GM21526 (cell line): ENCODE results near the gene POU4F1.

ENCODE experiments used
- ATAC-seq: cut with Tn5 transposase; IDR thresholded peaks from one replicate; pipeline ENCODE4 v1.9.1; 2021; ENCODE audit warnings: moderate library complexity; ENCODE audit not compliant: unreplicated experiment, low FRiP score

The POU4F1 gene

DNA sequence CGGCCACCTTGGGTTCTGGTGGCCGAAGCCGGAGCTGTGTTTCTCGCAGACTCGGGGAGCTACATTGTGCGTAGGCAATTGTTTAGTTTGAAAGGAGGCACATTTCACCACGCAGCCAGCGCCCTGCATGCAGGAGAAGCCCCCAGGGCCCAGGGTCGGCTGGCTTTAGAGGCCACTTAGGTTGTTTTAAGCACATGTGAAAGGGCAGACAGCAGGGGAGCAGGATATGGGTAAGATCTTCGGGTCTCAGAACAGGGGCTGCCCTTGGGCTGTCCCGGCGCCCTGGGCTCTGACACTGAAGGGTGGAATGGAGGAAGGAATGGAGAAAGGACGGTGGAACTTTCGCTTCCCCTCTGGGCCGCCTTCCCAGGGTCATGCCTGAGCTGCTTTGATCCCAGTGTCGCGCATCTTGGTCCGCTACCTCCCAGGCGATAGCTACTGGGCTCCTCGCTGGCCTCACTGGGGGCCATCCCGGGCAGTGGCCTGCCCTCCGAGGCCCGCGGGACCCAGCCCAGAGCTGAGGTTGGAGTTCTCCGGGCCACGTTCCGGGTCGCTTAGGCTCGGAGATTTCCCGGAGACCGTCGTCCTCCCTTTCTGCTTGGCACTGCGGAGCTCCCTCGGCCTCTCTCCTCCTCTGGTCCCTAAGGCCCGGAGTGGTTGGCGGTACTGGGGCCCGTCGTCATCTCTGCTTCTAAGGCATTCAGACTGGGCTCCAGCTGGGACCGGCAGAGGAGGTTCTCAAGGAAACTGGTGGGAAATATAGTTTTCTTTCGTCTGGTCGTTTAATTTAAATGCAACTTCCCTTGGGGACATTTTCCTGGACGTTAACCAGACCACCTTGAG lies 4.3 kb upstream of the POU4F1 start:
- no peak for ATAC-seq

DNA sequence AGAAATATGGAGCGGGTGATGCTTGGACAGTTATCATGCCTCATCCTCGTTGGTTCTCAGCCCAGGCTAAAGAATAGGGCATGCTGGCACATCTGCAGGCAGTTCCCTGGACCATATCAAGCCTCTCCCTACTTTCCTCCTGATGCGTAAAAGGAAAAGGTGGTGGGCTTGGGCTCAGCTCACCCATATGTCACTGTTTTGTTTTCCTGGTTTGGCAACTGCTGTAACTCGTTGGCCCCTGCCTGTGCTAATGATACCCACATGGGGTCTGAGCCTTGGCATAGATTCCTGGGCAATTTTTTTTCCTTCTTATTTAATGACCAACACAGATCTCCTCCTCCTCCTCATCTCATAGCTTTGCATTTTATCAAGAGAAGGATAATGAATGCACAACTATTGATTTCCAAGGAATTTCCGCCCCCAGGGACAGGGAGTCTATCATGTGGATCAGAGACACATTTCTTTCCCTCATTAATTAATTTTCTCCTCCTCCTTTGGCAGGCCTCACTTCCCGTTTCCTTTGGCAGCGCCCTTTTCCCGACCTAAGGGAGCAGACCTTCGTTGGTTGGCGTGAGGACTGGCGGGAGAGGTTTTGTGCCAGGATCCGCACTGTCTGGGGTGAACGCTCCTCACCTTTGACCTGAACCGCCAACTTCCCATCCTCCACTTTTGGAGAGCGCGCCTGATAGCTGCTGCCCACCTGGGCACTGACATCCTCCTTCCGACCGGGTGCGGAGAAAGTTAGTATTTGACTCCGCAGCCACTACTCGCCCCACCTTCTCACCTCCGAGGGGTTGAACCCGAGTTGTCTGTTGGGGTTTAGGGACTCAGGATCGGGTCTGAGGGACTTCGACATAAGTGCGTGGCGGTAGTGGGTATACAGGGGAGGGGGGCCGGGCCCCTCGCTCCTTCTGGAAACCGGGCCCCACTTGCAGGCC lies 3.4 kb upstream of the POU4F1 start:
- no peak for ATAC-seq

DNA sequence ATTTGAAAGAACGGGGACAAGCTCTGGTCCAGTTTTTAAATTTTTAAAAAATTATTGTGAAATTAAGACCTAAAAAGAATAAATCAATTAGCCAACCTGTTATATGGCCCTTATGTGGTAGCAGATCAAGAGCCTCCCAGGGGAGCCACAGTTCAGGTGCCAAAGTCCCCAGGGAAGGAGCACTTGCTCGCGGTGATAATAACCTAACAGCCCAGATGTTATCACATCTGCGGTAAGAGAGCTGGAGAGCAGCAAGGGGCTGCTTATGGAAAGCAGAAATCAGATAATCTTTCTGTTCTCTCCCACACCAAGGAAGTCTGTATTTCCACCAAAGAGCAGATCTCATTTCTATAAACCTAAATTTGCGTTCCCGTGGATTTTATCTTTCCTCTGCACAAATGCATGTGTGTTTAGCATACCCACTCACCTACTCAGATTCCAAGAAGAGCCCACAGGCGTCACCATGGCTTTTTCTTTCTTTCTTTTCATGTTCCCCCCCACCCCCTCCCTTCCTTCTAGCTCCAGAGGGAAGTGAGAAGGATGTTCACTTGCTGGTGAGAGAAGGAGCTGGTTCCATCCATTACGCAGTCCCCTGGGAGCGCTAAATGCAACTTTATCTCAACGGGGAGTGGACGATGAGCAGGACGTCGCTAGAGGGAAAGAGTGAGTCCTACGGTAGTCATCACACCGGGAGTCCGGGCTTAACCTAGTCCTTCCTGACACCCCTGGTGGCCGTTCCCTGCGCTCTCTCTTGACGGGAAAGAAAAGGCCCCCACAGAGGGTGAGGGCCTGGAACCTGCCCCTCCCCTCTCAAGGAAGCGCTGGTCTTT lies 1.6 kb upstream of the POU4F1 start:
- ATAC-seq = no peak

DNA sequence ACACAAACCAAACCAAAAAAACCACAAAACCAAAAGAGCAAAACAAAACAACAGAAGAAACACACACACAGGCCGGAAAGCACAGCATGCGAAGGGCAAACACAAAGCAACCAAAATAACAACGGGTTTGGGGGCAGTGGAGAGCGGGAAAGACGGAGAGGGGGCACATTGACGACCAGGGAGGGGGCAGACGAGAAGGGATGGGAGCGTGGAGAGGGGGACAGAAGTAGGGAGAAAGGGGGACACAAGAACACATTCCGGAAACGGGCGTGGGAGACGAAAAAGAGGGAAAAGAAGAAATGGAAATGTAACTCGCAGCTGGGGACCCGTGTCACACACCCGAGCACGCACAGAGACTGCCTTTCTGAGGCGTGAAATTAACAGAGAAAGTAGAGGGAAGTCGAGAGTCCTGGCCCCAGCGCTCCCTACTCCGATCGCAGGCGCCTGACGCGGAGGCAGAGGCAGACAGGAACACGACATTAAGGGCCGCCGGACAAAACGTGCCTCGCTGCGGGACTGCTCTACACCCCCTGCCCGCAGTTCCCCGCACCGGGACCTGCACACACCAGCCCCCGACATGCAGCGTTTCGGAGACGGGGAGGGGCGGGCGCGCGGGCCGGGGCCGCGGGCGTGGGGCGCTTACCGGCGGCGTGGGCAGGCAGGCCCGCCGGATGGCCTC lies 652 bp downstream of the POU4F1 start:
- peak; percentile 23 for ATAC-seq

DNA sequence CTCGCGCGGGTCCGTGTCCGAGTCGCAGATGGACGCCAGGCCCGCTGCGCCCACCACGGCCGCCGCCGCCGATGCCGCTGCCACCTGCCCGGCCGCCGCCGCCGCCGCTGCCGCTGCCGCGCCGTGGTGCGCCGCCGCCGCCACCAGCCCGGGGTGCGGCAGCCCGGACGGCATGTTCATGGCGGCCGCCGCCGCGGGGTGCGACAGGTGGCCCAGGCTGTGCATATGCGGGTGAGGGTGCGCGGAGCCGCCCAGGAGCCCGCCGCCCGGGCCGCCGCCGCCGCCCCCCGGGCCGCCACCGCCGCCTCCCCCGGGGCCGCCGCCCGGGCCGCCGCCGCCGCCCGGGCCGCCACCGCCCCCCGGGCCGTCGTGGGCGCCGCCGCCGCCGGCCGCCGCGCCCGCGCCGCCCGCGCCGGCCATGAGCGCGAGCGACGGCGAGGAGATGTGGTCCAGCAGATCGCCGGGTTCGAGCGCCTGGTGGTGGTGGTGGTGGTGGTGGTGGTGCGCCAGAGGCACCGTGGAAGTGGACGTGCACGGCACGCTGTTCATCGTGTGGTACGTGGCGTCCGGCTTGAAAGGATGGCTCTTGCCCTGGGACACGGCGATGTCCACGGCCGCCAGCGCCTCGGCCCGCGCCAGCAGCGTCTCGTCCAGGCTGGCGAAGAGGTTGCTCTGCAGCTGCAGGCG lies 1.3 kb downstream of the POU4F1 start:
- ATAC-seq = no peak

DNA sequence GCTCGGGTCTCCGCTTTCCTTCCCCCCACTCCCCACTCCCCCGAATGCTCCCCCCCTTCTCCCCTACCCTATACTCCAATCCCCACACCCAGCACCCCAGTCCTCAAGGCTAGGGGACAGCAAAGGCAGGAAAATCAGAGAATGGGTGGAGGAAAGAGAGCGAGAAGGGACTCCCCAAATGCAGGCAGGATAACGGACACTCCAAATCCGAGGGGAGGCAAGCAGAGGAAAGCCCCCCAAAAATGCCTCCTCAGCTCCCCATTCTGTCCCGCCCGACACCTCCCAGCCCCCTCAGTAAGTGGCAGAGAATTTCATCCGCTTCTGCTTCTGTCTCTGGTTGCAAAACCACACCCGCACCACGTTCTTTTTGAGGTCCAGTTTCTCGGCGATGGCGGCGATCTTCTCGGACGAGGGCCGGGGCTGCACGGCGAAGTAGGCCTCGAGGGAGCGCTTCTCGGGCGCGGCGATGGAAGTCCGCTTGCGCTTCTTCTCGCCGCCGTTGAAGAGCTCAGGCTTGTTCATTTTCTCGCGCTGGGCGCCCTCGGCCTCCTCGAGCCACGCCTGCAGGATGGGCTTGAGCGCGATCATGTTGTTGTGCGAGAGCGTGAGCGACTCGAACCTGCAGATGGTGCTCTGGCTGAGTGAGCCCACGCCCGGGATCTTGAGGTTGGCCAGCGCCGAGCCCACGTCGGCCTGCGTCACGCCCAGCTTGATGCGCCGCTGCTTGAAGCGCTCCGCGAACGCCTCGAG lies 2.1 kb downstream of the POU4F1 start:
- no peak for ATAC-seq

DNA sequence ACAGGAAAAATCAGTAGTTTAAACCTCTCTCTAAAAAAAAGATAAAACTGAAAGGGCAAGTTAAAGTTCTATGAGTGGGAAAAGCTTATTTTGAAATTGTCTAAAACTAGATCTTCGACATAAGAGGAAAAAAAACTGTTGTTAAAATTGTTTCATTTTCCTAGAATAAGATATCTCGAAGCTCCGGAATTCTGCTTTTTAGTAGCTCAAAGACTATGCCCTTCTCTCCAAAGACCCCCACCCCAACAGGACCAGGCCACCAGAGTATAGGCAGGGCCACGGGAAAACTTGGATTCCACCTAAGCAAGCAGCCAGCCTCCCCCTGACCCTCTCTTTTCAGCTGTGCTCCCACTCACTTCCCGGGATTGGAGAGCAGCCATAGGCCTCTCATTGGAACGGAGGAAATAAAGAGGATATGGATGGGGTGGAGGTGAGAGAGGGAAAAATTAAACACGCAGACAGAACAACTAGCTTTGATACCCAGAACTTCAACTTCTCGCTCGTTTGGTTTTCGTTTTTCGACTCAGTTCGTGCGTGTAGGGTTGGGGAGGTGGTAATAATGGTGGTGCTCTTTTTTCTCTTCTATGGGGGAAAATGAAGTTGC lies 3.0 kb downstream of the POU4F1 start:
- ATAC-seq = no peak

DNA sequence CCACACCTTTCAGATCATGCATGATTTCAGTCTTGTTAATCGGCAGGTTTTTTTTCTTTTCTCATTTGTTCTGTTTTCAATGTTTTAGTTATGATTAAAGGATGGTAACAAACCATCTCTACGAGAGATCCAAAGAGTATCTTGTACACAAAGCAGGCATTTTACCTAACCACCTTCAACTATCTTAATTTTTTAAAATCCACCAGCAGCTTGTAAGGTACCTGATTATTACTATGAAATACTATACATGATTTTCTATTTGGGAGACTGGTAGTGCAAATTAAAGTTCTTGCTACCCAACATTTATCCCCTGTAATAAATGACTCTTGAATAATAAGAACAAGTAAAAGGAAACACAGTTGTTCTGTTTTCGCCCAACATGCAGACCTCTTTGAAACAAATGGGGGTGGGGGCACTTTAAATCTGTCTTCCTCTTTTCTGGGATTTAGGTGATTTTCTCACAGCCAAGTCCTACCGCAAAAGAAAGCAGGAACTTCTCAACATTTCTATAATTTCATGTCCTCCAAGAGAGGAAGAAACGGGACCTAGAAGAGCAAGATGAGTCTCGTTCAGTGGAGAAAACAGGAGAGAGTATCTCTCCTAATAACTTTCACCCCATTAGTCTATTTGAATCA lies 3.6 kb downstream of the POU4F1 start:
- ATAC-seq = no peak

DNA sequence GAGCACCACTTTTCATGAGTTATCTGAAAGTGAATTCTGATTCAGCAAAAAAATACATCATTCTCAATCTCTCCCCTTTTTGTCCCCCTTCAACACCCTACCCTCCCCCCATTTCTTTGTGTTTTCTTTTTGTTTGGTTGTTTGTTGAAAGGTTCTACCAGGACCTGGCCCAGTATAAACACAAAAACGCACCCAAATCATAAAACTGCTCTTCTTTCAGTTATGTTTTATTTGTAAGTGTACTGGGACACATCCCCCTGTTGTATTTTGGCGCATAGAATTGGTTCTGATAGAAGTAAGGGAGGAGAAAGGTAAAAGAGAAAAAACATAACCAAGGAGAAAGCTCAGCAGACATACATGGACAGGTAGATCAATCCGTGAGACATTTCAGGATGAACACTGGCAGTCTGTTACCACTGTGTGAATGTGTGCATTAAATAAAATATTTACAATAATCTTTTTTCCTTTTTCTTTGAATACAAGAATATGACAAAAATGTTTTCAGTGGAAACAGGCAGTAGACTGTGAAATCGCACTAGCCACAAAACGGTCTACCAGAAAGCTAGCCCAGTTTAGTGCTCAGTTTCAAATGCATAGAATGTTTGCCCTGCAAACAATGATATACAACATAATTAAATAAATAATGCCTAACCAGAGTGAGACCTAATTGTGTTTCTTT lies 4.2 kb downstream of the POU4F1 start:
- ATAC-seq = no peak

DNA sequence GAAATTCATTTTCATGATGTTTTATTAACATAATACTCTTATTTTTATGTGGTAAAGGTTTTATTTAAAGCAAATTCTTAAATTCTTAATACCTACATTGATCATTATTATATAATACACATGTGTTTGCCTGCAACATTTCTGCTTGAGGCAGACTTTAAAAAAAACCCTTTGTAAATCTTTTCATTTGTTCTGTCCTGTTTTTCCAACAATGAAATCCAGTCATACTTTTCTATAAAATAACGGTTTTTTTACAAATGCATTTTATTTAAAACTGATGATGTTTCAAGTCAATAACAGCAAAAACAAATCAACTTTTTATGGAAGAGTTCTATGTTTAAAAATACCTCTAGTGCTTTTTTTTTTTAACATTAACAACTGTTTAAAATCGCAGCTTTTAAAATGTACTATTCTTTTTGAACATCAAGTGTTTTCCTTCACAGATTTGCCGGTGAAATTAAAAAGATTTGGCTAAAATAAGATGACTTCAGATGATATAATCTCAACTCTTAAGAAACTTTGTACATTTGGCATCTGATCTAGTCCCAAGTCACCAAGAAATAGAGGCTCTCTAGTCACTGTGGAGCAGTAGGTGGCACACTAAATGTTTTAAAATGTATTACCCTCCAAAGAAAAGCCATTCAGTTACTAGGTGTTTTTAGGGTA lies 5.1 kb downstream of the POU4F1 start:
- ATAC-seq = no peak

DNA sequence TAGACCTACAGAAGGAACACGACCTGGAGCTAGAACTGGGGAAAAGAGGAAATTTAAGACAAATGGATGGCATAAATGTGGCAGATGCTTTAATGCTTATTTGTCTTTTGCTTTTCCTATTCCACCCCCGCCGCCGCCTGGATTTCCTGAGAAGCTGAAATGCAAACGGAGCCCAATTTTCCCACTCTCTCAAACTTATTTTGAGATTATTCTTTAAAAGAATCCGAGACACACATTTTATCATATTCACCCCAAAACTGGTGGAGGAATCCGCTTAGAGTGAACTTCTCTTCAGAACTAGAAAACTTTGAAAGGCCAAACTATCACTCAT lies 5.8 kb downstream of the POU4F1 start:
- no peak for ATAC-seq

DNA sequence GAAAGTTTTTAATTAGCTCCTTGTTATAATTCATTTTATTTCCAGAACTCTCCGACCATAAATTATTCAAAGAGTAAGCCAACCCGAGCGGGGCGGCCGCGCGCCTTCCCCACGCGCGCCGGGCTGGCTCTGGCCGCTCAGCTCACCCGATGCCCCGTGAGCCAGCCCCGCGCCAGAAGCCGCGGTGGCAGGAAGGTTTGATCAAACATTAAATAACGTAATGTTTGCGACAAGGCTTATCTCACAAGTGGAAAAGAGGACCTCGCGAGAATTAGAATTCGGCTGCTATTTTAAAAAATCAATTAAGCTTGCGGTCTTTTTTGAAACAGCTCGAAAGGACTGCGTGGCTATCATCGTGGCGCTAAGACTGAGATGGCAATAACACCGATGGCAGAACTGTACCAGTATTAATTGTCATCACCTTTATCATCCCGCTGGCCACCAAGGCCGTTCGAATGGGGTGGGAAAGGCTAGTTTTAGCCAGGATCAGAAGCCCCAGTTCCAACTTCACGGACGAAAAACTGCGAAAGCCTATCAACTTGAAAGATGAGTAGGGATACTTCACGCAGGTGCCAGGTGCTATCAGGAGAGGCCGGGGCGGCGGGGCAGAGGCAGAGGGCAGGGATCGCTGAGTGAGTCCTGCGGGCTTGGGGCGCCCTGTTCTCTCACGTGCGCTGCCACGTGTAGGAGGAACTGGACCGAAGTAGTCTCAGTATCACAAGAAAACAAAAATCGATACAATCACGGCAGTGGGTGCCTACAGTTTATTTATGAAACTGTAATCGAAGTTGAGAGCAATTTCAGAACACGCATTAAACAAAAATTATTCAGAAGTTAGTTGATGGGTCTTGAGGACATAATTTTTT lies 6.4 kb downstream of the POU4F1 start:
- no peak for ATAC-seq

DNA sequence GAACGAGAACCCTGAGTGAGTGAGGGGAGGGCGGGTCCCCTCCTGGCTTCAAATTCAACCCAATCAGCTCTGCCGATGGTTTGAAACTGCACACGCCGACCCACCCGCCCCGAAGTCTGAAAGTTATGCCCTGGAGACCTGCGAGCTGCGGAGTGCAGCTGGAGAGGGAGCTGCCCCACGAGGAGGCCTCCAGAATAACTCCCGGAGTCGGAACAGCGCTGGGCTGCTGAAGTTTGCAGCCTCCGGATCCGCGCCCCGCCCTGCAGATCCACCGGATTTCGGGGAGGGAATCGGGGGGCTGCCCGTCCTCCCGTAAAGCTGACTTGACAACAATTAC lies 7.0 kb downstream of the POU4F1 start:
- ATAC-seq = no peak

DNA sequence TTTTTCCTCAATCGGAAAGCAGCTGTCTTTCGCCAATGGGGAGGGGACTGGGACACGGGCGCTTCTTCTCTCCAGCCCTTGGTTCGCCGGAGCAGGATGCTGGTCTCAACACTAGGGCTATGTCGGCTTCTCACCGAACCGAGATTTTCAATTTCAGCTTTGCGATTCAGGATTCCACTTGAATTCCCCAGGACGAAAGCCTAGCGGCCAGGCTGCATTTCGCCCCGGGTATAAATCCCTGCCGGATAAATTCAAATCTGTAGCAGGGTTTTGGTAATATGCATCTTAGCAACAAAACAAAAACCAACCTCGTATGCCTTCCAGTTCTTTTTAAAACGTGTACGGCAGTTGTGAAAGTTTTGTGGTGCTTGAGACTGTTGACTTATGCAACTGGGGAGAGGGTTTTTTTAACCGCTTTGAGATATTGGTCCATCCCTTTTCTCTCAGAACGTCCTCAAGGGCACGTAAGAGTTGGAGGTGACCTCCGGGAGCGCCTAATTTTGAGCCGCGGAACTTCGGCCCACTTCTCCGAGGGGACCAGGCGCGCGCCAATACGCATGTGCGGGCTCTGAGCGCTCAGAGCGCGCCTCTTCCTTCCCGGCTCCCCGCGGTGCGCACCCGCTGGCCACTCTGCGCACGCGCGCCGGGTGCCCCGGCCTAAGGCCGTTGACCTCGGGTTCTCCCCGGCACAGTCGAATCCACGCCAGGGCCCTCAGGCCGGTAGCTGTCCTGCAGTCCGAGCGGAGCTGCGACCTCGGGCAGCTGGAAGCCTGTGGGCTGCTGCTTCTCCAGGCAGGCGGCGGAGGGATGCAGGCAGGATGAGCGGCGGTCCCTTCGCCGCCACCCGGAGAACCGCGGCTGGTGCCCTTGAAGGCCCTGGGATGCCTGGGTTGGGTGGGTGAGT lies 7.6 kb downstream of the POU4F1 start:
- no peak for ATAC-seq

DNA sequence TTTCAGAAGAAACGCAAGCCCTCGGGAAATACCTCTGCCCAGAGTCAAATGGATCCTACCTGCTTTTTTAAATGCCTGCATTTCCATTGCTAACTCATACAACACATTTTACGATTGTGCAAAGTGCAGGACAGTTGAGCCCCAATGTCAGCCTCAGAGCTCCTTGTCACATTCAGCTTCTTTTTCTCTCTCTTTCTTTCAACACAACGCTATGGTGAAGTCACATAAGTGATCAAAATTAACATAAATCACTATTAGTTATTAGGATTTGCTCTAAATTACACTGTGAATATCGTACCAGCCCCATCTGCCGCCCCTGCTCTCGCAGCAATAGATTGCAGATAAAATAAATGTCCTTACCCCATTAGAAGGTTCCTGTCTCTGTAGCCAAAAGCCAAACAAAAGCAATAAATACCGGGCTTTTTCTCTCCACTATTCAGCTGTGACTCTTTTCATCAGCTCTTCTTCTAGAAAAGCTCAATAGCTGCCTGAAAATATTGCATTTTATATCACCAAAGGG lies 8.8 kb downstream of the POU4F1 start:
- no peak for ATAC-seq
